Skin epidermis (tissue), 12 donors: Measurements from ENCODE around the gene PLPPR1.
"Not testable (repeated sequence)": the region's sequence is repeated elsewhere in the genome, so short reads cannot be mapped to it uniquely, and the experiment has no call there.

Experiments
- H3K27ac ChIP-seq, 21 experiments: fragments of 200-600 bp; sonication (generic) in 11 of 21; one replicate each; pipeline ENCODE4 v1.5.0; 2020; ENCODE audit warnings: mild to moderate bottlenecking in 3 of 21, inconsistent platforms in 2 of 21, moderate library complexity in 2 of 21
- H3K4me3 ChIP-seq, 7 experiments: fragments of 200-600 bp; sonication (generic) in 2 of 7; one replicate each; pipeline ENCODE4 v1.5.0; 2020; ENCODE audit warnings: inconsistent platforms in 2 of 7, mild to moderate bottlenecking in 2 of 7, moderate library complexity in 1 of 7

The PLPPR1 gene

DNA sequence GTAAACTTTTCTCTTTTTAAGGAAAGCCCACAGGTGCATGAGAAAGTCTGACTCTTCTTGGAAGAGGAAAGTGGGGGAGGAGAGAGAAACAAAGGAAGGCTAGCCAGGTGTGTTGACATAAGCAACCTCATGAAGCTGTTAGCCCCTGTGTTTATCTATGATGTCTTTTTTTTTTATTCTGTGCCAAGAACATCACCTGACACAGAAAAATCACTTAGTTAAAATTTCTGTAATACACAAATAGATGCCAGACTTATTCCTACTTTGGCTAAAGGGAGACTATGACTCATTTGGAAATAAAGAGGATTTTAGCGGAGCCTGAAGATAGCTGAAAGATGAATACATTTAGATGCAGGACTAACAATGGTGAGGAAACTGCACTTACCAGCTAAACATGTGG is 298.0 kb downstream of the PLPPR1 start:
- Histone ChIP-seq H3K27ac (no peak overlapping the region), H3K4me3 (no peak overlapping the region)

DNA sequence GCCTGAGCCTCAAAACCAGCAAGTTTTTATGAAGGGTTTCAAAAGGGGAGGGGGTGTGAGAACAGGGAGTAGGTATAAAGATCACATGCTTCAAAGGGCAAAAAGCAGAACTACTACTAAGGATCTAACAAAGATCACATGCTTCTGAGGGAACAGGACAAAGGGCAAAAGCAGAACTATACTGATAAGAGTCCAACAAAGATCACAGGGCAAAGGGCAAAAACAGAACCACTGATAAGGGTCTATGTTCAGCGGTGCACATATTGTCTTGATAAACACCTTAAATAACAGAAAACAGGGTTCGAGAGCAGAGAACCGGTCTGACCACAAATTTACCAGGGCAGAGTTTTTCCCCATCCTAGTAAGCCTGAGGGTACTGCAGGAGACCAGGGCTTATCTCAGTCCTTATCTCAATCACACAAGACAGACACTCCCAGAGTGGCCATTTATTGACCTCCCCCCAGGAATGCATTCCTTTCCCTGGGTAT is 298.9 kb downstream of the PLPPR1 start:
- not testable (repeated sequence) for H3K27ac ChIP-seq

DNA sequence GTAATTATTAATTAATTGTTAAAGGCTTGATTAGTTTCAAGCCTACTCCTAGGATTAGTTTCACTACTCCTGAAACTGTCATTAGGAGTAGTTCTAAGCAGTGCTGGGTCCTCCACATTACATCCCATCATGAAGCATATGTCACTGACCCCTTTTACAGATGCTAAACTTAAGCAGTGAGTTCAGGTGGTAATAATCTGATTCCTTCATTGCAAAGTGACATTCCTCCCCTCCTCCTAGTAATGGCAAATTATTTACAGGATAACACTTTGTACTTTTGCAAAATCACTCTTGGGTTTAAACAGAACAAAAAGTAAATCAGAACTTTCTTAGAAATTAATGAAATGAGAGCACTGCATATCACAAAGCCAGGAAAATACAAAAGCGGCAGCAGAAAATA is 303.8 kb downstream of the PLPPR1 start:
- Histone ChIP-seq H3K27ac (no peak overlapping the region), H3K4me3 (no peak overlapping the region)

More for the DNA sequence above, 298.9 kb downstream of the PLPPR1 start:
- not testable (repeated sequence) for H3K4me3 ChIP-seq

DNA sequence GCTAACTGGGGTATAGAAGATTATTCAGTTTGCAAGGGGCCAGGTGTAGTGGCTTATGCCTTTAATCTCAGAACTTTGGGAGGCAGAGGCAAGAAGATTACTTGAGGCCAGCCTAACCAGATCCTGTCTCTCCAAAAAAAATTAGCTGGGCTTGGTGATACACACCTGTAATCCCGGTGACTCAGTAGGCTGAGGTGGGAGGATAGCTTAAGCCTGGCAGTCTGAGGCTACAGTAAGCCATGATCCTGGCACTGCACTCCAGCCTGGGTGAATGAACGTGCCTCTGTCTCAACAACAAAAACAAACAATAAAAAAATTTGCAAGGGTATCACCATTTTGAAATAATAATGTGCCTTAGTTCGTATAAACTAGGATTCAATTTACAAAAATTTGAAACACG is 305.0 kb downstream of the PLPPR1 start:
- Histone ChIP-seq H3K4me3 (no peak overlapping the region), H3K27ac (no peak overlapping the region)

DNA sequence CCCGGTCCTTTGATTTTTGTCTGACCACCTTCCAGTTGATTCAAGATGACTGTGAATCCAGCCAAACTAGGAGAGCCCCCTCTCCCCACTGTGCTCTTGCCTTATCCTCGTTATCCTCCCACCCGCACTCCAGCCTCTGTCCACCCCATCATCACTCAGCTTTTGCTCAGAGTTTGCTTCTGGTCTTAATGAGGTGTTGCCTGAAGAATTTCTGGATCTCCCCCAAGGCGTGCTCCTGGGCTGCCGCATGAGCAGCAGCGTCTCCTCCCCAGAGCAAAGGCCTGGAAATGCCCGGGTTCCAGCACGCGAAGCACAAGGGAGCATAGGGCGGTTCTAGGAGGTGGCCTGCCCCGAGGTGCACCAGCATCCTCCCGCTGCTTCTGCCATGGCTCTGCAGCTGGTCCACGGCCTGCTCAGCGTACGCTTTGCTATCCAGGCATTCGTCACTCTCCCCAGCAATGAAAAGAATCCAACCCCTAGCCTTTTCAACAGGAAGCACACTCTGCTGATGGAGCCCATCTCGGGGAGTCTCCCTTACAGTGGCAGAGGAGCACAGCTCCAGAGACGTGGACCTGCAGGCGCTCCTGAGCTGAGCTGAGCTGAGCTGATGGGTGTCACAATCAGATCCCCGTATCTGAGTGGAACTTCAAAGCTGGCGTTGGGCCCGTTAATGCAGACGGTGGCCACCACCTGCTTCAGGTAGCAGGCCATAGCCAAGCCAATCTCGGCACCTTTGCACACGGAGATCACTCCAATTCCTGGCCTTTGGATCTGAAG is 305.6 kb downstream of the PLPPR1 start:
- H3K27ac ChIP-seq, result no peak overlapping the region
- no peak overlapping the region for H3K4me3 ChIP-seq

DNA sequence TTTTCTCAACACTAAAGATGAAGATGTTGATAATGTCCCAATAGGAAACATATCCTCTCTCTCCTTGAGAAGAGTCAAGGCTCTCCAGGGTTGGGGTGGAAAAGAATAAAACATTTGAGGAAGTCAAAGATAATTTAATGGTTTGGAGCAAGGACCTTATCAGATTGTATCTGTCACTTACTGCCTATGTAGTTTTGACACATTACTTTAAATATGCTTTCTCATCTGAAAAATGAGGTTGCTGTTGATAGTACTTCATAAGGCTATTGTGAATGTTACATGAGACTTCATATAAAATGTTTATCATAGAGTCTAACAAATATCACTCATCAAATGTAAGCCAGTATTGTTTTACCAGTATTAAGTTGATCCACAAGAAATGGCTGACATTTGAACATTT is 307.6 kb downstream of the PLPPR1 start:
- Histone ChIP-seq H3K27ac (no peak overlapping the region), H3K4me3 (no peak overlapping the region)

DNA sequence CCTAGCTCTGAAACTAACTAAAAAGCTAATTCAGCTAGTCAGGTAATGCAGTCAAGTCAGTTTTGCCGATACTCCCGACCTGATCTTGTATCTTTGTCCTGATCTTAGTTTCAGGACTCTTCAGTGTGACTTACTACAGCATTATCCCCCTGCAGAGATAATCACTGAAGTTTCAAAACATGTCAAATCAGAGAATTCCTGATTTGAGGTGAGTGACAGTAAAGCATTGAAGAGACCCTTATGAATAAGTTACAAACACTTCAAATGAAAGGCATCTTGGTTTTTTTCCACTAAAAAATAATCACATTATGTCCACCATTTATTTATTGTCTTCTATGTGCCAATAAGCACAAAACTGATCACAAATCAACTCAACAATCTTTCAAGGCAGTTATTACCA is 308.7 kb downstream of the PLPPR1 start:
- Histone ChIP-seq H3K4me3 (no peak overlapping the region), H3K27ac (no peak overlapping the region)

DNA sequence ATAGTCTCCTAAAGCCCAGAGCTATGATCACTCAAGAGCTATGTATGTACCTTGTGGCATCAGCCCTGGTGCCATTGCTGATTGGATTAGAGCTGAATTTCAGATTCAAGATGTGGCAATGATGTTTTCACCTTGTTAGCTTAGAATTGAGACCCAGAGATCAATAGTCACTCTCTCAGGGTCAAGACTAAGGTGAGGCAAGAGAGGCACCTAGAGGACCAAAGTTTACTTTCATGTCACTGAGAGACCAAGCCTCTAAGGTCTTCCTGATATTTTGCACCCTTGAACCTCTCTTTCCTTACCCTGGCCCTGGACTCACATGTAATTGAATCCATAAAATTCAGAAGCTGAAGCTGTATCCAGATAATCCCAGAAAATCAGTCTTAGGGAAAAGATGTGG is 313.4 kb downstream of the PLPPR1 start:
- no peak overlapping the region for H3K4me3 ChIP-seq
- H3K27ac ChIP-seq, result no peak overlapping the region

DNA sequence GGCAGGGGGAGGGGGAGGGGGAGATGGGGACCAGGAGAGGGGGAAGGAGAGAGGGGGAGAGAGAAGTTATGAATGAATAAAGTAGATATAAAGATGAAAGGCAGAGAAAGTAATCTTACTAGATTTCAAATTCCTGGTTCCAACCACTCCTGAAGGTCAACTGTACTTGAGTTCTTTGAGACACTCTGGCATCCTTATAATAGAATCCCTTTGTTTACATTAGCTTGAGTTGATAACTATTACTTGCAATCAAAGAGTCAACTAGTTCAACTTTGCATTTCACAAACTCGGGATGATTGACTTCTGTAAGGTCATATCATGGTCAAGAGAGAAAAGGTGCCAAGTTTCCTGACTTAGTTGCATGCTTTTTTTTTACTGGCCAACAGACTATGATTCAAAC is 314.1 kb downstream of the PLPPR1 start:
- Histone ChIP-seq H3K4me3 (no peak overlapping the region), H3K27ac (no peak overlapping the region)

DNA sequence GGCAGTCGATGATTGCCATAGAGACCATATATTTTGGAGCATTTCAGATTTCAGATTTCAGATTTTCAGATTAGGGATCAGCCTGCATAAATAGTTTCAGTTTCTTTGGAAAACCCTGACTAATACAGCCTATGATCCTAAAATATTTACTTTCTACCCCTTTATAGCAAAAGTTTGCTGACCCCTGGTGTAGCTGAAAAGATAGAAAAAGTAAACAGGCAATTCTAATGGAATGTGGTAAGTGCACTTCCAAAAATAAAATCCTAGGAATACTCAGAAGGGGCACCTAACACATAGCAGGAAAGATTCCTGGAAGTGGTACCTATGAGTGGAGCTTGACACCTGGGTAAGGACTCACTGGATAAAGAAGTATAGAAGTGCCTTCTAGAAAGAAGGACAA is 321.8 kb downstream of the PLPPR1 start:
- no peak overlapping the region for H3K4me3 ChIP-seq
- H3K27ac ChIP-seq, result no peak overlapping the region

DNA sequence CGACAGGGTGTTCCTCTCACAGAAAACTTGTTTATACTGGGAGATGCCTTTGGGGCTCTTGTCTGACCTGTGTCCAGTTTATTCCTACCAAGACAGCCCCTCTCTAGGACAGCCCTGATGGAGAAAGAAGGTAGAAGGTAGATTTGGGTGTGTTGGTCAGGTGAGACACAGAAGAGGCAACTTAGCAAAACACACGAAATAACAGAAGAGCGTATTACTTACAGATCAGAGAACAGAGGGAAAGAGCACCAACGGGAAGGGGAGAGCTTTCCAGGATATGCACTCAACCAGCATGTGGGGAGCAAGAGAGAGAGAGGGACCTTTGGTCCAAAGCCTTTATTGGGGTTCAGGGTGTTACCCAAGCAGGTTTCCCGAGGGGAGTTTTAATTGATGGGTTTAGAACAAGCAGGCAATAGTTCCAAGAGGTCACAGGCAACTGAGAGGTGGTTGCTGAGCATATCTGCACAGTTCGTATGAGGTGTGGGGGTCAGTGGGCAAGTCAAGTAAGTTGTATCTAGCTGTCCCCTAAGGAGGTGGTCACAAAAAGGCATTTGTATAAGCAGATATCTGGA is 324.5 kb downstream of the PLPPR1 start:
- no peak overlapping the region for H3K4me3 ChIP-seq
- no peak overlapping the region for H3K27ac ChIP-seq

DNA sequence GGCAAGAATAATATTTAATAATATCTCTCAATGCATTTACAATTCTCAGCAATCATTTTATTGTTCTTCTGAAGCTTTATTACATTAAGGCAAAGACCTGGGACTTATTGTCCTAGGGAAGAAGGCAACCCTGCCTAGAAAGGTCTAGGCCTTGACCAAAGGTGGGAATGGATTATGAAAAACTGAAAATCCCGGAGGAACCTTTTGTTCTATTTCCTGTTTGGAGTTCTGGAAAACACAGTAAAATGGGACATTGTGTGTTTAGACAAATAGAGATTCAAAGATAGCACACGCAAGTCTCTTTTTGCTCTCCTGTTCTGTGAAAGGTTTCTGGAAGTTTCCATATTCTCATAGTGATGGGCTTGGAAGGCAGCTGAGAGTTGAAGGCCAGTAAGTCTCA is 325.2 kb downstream of the PLPPR1 start:
- H3K27ac ChIP-seq, result no peak overlapping the region
- H3K4me3 ChIP-seq, result no peak overlapping the region

DNA sequence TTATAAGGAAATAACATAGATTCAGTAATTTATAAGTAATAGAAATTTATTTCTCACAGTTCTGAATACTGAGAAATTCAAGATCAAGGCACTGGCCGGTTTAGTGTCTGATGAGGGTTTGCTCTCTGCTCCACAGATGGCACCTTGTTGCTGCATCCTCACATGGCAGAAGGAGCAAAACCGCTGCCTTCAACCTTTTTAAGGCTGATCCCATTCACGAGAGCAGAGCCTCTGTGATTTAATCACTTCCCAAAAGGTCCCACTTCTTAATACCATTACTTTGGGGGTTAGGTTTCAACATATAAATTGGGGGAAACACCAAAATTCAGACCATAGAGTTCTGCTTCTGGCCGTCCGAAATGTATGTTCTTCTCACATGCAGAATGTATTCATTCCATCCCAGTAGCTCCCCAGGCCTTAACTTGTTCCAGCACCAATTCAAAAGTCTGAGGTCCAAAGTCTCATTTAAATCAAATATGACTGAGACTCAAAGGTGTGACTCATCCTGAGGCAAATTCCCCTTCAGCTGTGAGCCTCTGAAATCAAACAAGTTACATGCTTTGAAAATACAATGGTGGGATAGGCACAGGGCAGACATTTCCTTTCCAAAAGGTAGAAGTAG is 325.7 kb downstream of the PLPPR1 start:
- Histone ChIP-seq H3K27ac (no peak overlapping the region), H3K4me3 (no peak overlapping the region)

DNA sequence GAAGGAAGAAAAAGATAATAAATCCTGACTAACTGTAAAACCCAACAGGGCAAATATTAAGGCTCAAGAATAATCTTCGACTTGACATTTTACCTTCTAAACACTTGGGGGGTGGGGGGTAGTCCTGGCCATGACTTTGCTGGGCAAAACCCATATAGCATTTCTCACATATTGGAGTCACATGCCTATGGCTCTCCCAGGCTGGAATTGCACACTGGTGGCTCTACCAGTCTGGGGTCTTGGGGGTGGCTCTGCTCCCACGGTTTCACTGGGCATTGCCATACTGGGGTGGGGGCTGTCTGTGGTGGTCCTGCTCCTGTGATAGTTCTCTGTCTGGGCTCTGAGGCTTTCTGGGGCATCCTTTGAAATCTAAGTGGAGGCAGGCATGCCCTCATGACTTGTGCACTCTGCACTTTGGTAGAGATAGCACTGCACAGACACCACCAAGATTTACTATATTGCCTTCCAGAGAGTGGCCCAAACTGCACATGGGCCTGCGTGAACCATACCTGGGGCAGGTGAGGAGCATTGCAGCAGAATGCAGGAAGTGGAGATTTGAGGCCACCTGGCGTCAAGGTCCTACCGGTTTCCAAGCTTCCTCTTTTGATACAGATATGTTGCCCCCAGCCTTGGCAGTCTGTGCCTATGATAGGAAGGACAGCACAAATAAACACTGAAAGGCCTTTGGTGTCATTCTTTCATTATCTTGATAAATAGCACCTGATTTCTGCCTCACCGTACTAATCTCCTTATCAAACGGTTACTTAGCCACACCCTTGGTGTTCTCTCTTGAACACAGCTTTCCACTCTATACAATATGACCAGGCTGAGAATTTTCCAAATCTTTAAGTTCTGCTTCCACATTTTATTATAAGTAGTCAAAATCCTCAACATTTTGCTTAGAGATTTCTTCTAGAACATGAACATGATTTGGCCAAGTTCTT is 326.5 kb downstream of the PLPPR1 start:
- Histone ChIP-seq H3K4me3 (no peak overlapping the region), H3K27ac (no peak overlapping the region)

DNA sequence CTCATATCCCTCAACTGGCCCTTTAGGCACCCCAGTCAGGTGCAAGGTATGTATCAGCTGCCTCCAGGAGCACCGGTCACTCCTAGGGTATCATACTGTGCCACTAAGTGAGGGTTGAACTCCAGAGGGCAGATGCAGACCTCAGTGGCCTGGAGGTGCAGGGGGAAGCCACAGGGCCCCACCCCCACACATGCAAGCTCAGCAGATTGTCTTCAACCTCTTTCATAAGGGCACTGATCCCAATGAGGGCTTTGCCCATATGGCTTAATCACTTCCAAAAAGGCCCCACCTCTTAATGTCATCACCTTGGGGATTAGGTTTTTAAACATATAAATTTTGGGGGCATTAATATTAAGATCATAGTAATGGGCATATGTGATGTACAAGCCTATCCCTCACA is 328.1 kb downstream of the PLPPR1 start:
- Histone ChIP-seq H3K4me3 (no peak overlapping the region), H3K27ac (no peak overlapping the region)

DNA sequence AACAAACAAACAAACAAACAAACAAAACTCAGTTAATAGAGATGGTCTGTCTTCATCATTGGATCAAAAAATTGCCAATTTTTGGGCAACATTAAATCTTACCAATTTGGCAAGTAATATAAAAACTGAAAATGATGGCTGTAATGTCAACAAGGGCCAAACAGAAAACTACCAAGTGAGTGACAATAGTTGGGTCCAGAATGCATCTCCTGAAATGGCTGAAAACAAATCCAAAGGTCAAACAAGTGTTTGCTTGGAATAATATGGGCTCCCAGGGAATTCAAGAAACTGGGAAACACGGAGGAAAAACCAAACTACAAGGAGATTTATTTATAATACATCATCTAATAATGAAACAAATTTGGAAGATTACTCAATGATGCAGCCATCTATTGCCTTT is 331.2 kb downstream of the PLPPR1 start:
- H3K27ac ChIP-seq, result no peak overlapping the region
- no peak overlapping the region for H3K4me3 ChIP-seq

DNA sequence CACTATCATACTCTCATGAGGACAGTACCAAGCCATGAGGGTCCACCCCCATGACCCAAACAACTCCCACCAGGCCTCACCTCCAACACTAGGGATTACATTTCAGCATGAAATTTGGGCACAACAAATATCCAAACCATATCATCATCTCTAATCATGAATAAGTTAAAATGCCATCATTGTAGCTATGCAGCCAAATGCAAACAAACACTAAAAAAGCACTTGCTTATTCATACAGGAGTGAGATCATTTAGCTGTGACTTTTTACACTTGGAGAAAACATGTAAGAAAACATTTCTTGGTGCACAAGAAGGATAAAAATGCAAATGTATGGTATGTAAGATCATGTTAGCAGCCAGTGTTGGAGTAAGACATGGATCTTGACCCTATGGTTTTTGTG is 332.1 kb downstream of the PLPPR1 start:
- Histone ChIP-seq H3K4me3 (no peak overlapping the region), H3K27ac (no peak overlapping the region)

DNA sequence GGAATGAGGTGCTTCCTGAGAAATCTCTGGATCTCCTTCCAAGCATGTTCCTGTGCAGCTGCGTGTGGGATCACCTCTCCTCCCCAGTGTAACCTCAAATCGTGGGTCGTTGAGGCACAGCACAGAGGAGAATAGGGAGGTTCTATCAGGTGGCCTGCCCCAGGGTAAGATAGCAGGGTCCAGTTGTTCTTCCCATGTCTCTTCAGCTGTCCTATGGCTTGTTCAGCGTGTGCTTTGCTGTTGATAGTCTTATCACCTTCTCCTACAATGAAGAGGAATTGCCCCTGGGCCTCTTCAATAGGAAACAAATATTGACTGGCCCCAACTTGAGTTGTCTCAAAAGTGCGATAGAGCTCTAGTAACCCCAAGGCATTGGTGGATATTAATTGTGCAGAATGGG is 333.9 kb downstream of the PLPPR1 start:
- H3K27ac ChIP-seq, result no peak overlapping the region
- H3K4me3 ChIP-seq, result no peak overlapping the region

DNA sequence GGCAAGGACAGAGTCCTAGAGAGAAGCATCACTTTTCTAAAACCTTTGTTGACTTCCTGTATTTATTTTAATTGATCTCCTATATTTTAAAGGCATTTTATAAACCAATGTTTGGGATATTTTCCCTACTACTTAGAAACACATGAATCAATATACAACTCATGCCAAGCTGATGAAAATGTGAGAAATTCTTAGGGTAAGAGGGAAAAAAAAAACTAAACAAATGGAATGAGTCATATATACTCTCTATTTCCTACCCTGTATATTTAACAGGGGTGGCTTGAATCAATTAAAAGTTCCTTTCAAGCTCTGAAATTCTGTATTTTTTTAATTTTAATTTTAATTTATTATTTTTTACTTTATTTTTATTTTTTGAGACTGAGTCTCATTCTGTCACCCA is 336.7 kb downstream of the PLPPR1 start:
- no peak overlapping the region for H3K27ac ChIP-seq
- H3K4me3 ChIP-seq, result no peak overlapping the region

DNA sequence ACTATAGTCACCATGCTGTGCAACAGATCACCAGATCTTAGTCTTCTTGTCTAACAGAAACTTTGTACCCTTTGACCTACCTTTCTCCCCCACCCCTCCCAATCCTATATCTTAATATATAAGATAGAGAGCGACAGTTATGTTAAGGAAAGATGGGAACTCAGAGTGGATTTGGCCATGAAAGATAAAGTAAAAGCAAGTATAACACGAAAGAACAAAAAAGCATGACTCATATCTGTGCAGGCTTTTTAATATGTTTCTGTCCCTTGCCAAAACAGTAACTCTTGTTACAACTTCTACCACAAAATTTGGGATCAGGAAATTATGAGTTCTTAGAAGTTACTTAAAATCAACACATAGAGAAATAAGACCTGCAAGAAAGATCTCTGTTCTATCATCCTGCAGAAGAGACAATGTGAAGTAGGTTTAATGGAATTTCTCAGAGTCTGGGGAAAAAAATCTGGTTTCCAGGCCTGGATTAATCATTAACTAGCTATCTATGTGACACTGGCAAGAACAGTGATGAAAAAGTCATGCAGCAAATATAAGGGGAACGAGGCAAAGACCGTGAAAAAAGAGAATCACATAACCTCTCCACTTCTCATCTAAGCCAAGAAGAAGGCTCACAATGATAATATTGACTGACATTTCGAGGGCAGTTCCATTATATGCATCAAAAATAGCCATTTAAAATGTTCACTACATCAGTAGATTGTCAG is 337.7 kb downstream of the PLPPR1 start:
- H3K27ac ChIP-seq, result no peak overlapping the region

More for the DNA sequence above, 337.7 kb downstream of the PLPPR1 start:
- no peak overlapping the region for H3K4me3 ChIP-seq
